Activated T-cell treated with anti-CD3 and anti-CD28 coated beads for 48 hours (primary cell): ENCODE measurements around the gene CASP8AP2.
"Not testable (repeated sequence)": the region's sequence is repeated elsewhere in the genome, so short reads cannot be mapped to it uniquely, and the experiment has no call there.

ENCODE experiments used
- DNase-seq: peaks from one replicate; pipeline ENCODE4 v3.0.0-alpha.2; 2020; ENCODE audit warnings: low read depth

CASP8AP2 gene

DNA sequence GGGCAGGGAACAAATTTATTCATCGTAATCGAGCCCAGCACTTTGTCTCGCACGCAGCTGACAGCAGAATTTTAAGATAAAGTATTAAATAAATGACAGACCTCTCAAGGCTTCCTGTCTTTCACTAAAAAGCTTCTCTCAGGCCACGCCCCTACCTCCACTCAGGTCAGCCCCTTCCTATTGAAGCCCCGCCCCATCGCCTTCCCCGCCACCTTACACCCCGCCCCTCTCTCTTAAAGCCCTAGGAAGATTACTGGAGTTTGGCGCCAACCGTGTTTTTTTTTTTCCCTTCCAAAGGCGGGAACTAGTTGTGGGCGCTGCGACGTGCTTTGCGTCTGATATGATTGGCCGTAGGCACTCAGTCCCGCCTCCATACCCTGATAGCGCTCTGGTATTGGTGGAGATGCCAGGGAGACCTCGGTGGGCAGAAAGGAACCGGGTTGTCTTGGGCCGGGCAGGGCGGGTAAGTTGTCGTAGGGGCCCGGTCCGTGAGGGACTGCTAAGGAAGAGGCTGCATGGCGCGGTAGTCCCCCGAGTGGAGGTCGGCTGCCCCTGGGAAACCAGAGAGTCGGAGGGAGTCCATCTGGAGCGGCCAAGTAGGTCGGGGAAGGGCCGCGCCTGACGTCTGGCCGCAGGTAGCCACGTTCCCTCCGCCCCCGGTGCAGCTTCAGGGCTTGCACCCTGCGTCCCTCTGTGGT lies at the start of gene CASP8AP2:
Gene CASP8AP2 (plus strand): TSS at position 409 of the 698 bp plus-strand sequence.
- DNase-seq = peak; percentile 89

GRCh38 chr6:89781070-89782034 lies 48.3 kb upstream of the CASP8AP2 start:
- no peak for DNase-seq

DNA sequence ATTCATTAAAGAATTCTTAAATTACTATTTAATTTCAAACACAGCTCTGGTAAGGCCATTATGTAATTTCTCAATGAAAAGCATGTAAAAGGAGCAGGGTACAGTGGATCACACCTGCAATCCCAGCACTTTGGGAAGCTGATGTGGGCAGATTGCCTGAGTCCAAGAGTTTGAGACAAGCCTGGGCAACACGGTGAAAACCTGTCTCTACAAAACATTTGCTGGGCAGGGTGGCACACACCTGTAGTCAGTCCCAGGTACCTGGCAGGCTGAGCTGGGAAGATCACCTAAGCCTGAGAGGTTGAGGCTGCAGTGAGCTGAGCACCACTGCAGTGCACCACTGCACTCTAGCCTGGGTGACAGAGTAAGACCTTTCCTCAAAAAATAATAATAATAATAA lies 47.5 kb upstream of the CASP8AP2 start:
- DNase-seq = no peak

DNA sequence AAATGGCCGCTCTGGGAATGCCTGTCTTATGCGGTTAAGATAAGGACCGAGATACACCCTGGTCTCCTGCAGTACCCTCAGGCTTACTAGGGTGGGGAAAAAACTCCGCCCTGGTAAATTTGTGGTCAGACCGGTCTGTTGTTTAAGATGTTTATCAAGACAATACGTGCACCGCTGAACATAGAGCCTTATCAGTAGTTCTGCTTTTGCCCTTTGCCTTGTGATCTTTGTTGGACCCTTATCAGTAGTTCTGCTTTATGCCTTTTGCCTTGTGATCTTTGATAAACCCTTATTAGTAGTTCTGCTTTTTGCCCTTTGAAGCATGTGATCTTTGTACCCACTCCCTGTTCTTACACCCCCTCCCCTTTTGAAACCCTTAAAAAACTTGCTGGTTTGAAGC lies 46.4 kb upstream of the CASP8AP2 start:
- not testable (repeated sequence) for DNase-seq

GRCh38 chr6:89784838-89785237 lies 44.8 kb upstream of the CASP8AP2 start:
- DNase-seq = no peak

- DNase-seq = no peak
Observed at GRCh38 chr6:89786970-89787369, 42.7 kb upstream of the CASP8AP2 start.

- no peak for DNase-seq
Observed at GRCh38 chr6:89787660-89788328, 41.9 kb upstream of the CASP8AP2 start.

DNA sequence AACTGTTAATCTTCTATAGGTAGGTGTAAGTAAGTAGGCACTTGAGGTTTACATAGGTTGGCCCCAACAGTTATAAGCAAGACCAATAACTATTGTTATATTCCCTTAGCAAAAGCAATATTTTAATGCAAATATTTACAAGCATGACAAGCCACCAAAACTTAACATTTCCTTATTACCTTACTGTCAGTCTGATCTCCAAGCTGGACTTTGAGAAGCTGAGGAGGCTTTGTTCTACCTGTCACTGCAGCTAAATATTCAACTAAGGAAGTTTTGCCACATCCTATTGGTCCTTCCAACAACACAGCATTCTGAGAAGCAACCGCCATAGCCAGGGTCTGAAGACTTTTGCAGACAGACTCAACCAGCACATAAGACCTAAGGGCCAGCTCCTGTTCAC lies 39.7 kb upstream of the CASP8AP2 start:
- no peak for DNase-seq

- DNase-seq = no peak
Observed at GRCh38 chr6:89790403-89790802, 39.3 kb upstream of the CASP8AP2 start.

- DNase-seq = no peak
Observed at GRCh38 chr6:89792881-89793280, 36.8 kb upstream of the CASP8AP2 start.

GRCh38 chr6:89793586-89793985 lies 36.1 kb upstream of the CASP8AP2 start:
- no peak for DNase-seq

DNA sequence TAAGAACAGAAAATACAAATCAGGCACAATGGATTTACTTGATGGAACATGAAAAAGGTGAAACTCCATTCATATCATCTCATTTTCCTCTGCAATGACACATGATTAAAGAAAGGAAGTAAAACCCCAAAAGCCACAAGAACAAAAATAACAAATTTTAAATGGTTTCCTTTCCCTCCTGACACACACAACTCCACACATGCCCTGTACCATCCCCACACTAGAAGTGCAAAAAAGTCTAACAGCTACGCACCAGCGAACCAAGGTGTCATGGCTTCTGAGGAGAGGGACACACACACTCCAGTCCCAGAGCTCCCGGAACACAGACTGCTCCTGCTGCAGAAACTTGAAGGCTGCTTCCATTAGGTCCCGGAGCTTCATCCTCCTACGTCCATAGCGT lies 35.4 kb upstream of the CASP8AP2 start:
- no peak for DNase-seq

- DNase-seq = no peak
Observed at GRCh38 chr6:89797317-89797716, 32.4 kb upstream of the CASP8AP2 start.

DNA sequence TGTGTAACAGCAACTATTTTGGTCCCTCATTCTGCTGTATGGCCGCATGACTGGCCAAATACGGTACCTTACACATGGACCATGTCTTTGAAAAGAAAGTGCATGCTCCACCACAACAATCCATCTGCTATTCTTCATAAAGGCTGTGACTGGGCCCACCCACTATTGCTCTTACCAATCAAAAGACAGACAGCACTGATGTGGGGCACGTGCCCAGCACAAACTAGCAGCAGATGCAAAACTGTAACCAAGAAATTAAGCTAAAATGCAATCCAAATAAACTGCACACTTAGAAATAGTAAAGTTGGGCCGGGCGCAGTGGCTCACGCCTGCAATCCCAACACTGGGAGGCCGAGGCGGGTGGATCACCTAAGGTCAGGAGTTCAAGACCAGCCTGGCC lies 30.6 kb upstream of the CASP8AP2 start:
- no peak for DNase-seq

GRCh38 chr6:89799756-89800155 lies 29.9 kb upstream of the CASP8AP2 start:
- no peak for DNase-seq

DNA sequence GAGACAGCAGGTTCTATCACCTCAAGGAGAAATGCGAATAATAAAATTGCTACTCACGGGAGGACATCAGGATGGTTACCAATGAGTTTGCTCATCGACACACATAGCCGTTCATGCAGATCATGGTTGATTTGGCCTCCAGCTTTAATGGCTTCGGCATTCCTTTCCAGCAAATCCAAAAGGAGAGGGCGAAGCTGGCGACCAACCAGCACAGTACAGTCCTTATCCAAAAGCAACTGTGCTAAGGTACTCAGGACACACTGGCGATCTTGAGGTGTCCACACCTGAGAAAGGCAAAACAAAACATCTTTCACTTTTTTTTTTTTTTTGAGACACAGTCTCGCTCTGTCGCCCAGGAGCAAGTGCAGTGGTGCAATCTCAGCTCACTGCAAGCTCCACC lies 26.4 kb upstream of the CASP8AP2 start:
- DNase-seq = no peak

DNA sequence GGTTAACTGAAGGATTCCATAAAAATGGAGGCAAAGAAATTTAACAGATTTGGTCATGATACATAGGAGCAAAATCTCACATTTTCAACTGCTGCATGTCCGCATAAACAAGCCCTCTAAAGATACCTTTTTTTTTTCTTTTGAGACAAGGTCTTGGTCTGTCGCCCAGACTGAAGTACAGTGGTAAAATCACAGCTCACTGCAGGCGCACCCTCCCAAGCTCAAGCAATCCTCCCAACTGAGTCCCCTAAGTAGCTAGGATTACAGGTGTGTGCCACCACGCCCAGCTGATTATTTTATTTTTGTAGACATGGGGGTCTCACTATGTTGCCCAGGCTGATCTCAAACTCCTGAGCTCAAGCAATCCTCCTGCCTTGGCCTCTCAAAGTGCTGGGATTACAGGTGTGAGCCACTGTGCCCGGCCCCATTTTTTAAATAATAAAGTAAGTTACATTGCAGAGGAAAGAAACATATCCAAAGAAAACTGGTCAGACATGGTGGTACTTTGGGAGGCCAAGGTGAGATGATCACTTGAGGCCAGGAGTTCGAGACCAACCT lies 23.8 kb upstream of the CASP8AP2 start:
- DNase-seq = no peak

DNA sequence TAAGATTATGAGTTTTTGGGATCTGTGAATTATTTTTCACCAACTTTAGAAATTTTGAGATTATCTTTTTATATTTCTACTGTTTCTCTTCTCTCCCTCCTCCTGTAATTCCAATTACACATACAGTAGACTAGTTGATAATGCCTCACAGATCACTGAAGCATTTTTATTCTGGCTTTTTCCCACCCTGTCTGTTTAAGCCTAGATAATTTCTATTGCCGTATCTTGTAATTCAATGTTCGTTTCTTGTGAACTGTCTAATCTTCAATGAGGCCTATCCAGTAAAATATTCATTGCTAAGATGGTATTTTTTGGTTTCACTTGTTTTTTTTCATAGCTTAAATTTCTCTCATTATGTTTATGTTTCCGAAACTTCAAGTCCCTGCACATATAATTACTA lies 22.1 kb upstream of the CASP8AP2 start:
- DNase-seq = no peak

GRCh38 chr6:89813422-89813821 lies 16.3 kb upstream of the CASP8AP2 start:
- not testable (repeated sequence) for DNase-seq

GRCh38 chr6:89817481-89817880 lies 12.2 kb upstream of the CASP8AP2 start:
- DNase-seq = no peak

DNA sequence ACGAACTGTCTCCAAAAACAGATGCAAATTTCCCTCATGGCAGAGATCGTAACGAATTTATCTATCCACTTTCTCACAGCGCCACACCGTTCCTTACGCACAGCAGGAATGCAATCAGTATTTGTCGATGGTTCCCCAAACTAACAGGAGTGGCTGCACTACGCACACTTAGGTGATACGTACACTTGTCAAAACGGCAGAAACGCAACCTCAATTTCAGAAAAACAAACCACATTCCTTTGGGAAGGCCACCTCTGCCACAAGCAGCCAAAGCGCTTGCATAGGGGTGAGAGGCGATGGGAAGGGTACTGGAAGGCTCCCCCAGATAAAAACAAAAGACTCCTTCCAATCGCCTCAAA lies 10.7 kb upstream of the CASP8AP2 start:
- no peak for DNase-seq

DNA sequence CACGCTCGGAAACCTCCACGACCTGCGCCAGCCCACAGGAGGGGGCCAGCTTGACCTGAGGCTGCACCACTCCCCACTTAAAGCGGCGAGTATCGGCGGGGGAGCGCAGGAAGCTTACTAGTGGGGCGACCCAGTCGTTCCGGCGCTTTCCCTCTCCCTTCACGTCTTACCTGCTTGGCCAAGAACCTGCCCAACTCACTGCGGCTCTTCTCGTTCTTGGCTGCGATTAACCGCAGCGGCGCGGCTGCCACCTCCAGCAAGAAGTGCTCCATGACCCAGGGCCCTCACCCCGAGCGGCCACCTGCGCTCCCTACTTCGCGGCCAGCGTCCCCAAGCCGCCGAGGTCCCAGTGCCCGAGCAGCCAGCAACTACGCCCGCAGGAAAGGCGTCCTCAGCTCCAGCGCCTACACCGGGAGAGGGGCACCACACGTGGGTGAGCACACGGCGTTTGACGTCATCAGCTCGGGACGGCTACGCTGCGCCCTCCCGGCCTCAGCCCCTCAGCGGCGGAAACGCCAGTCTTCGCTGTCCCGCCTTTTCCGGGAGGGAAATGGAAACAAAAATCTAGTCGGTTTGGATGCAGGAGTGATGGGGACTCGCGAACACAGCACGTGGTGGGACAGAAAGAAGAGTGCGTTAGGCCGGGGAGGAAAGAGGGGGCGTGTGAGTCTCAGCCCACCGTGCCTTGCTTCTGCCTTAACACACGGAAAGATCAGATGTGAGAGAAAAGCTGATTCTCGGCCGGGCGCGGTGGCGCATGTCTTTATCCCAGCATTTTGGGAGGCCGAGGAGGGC lies 10.1 kb upstream of the CASP8AP2 start, which contains the start of gene MDN1:
Gene MDN1 (minus strand): TSS at position 459 of the 795 bp plus-strand sequence. CDS start 187 bp downstream, at position 272.
- DNase-seq = peak; percentile 87
